Transverse colon (tissue), 4 donors: ENCODE data around the gene STAT3. TPM values are rescaled to one million over a fixed set of nuclear protein-coding genes. Genes with fewer than 3 reads are reported as not detected.

ENCODE experiments used
- DNase-seq: peaks from one replicate; pipeline ENCODE4 v3.0.0-alpha.2; 2019
- H3K27ac ChIP-seq, 4 donors: fragments of 200-600 bp; sonication (generic); 2 replicates each; pipeline ENCODE4 v1.5.1; 2016 to 2018; ENCODE audit warnings: inconsistent platforms in 4 of 4
- H3K27me3 ChIP-seq: fragments of 200-600 bp; sonication (generic); 2 replicates; pipeline ENCODE4 v1.5.1; 2017; ENCODE audit warnings: inconsistent platforms
- H3K36me3 ChIP-seq, 4 donors: fragments of 200-600 bp; sonication (generic); 2 replicates each; pipeline ENCODE4 v1.5.1; 2017 to 2019; ENCODE audit warnings: inconsistent platforms in 4 of 4
- H3K4me1 ChIP-seq, 4 donors: fragments of 200-600 bp; sonication (generic); 2 replicates each; pipeline ENCODE4 v1.5.1; 2017 to 2020; ENCODE audit warnings: inconsistent platforms in 4 of 4
- H3K4me3 ChIP-seq, 4 donors: fragments of 200-600 bp; sonication (generic); 1 replicate in 1 of 4; 2 replicates in 3 of 4; pipeline versions ENCODE4 v1.5.1 to v1.6.1; 2017 to 2019; ENCODE audit warnings: inconsistent platforms in 4 of 4
- H3K9me3 ChIP-seq, 2 donors: fragments of 200-600 bp; sonication (generic); 2 replicates each; pipeline ENCODE4 v1.5.1; 2017 to 2019; ENCODE audit warnings: inconsistent platforms in 2 of 2
- EP300 ChIP-seq: sonication (generic); formaldehyde crosslinking; IDR thresholded peaks from one replicate; pipeline ENCODE4 v1.6.1; 2017; ENCODE audit warnings: antibody characterized with exemption, low read depth
- POLR2A ChIP-seq: fragments of 450-650 bp; IDR thresholded peaks from one replicate; pipeline ENCODE4 v1.6.1; 2016; ENCODE audit warnings: antibody characterized with exemption, mild to moderate bottlenecking, moderate library complexity
- POLR2AphosphoS5 ChIP-seq, 3 donors: sonication (generic); formaldehyde crosslinking; IDR thresholded peaks; one replicate each; pipeline ENCODE4 v1.6.1; 2016; ENCODE audit warnings: antibody characterized with exemption in 3 of 3
- WGBS, 2 donors: methylation state at CpG; one replicate each; pipeline ENCODE4 v1.1.5; 2018; ENCODE audit warnings: low coverage in 1 of 2; 5-methylcytosine and 5-hydroxymethylcytosine counted together
- in situ Hi-C, 4 donors: fragments of 200-750 bp; cut with MboI; loops; one replicate each; pipeline versions ENCODE4 v1.15.0 to v1.15.1; 2017; ENCODE audit warnings: low sequenced_read_pairs in 3 of 4, low pct_ligation_motif_present in 1 of 4, low pct_unique_long_range_greater_than_20kb in 1 of 4
- intact Hi-C: fragments of 100-400 bp; cut with DNase I; formaldehyde crosslinking; loops from one replicate; pipeline ENCODE4 v1.15.1; 2023; ENCODE audit warnings: low total_unique reads
- total RNA-seq, 4 donors: library from RNA; depleted of rRNA; stranded (reverse); fragments of >200 nt; gene quantifications; one replicate each; pipeline ENCODE4 v1.1.0, GENCODE V29; 2016
- TF ChIP-seq, protein P1 (sequence below), 5 experiments: fragments of 200-600 bp in 3 of 5; fragments of 450-650 bp in 2 of 5; sonication (generic) in 3 of 5; IDR thresholded peaks; 1 replicate in 2 of 5; 2 replicates in 3 of 5; pipeline ENCODE4 v1.5.1; 2016 to 2017; ENCODE audit warnings: antibody characterized with exemption in 5 of 5, inconsistent platforms in 3 of 5, mild to moderate bottlenecking in 2 of 5, moderate library complexity in 1 of 5

Gene STAT3
- total RNA-seq, 4 donors from 2014 or later: 110 to 156 (median 130) TPM

DNA sequence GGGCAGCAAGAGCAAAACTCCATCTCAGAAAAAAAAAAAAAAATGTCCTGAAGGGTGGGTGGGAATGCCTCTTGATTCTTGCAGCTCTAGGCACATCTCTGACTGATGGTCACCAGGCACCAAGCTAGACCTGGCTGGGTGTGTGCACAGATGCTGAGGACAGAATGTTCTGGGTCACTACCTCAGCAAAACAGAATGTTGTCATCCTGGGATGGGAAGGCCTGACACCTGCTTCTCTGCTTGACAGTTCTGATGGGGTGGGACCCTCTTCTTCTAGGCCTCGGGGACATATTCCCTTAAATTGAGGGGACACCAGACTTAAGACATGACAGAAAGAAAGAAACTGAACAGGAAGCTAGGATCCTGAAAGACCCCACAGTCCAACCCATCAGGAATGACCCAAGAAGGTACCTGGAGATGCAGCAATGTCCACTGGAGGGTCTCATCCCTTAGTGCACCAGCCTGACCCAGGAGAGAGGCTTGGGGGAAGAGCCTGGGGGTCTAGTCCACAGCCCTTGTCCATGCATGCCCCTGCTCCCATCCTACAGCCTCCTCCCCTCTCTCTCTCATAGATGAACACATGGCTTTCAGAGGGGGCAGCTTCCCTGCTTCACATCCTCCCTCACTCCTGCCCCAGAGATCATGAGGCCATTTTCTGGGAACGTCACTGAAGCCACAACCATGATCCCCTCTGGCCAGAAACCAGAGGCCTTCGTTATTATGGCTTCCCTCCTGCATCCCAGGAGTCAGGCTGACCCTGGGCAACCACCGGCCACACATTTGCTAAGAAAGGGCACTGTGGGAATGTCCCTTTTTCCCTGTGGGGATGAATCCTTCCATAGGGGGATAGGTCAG lies 108.2 kb downstream of the STAT3 start:
- Histone ChIP-seq H3K4me1 (peaks cover 0 to 15% (median 4%) of the 10 kb centered on the region in 4 donors), H3K36me3 (no peaks in the 10 kb centered on the region), H3K27me3 (no peaks in the 10 kb centered on the region), H3K9me3 (no peaks in the 10 kb centered on the region), H3K27ac (no peak overlapping the region), H3K4me3 (no peak overlapping the region)
- no peak for DNase-seq
- intact Hi-C loops (no loop called here), in situ Hi-C loops (no loop called here)
- WGBS, 2 donors: 85% methylated on average over 4 of the region's 4 CpGs; no CpG with 5 or more reads in 1 of the 2 donors
- TF ChIP-seq POLR2AphosphoS5 (IDR thresholded peaks at IDR 0.05): no peak
- TF ChIP-seq EP300: no peak
- TF ChIP-seq, protein P1, sequence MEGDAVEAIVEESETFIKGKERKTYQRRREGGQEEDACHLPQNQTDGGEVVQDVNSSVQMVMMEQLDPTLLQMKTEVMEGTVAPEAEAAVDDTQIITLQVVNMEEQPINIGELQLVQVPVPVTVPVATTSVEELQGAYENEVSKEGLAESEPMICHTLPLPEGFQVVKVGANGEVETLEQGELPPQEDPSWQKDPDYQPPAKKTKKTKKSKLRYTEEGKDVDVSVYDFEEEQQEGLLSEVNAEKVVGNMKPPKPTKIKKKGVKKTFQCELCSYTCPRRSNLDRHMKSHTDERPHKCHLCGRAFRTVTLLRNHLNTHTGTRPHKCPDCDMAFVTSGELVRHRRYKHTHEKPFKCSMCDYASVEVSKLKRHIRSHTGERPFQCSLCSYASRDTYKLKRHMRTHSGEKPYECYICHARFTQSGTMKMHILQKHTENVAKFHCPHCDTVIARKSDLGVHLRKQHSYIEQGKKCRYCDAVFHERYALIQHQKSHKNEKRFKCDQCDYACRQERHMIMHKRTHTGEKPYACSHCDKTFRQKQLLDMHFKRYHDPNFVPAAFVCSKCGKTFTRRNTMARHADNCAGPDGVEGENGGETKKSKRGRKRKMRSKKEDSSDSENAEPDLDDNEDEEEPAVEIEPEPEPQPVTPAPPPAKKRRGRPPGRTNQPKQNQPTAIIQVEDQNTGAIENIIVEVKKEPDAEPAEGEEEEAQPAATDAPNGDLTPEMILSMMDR (IDR thresholded peaks at IDR 0.05): no peak
- TF ChIP-seq POLR2A: no peak

DNA sequence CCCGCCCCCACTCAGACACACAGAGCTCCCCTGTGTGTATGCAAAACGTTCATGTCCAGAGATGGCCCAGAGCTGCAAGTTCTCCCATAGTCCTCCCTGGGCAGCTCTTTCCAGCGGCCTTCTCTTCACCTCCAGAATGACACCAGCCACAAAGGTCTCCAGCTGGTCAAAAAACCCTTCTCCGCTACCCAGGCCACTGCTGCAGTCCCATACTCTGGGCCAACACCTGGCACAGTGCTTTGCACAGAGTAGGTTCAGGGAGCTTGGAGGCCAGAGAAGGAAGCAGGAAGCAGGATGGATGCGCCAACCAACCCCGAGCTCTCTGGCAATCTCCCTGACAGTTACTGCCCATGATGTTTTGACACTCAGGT lies 110.9 kb downstream of the STAT3 start:
- intact Hi-C loops (no loop called here), in situ Hi-C loops (no loop called here)
- WGBS, 2 donors: 56 to 84% methylated on average over 2 to 6 of the region's 6 CpGs
- TF ChIP-seq, protein P1 (IDR thresholded peaks at IDR 0.05): no peak
- TF ChIP-seq EP300: no peak
- H3K9me3 ChIP-seq: no peaks in the 10 kb centered on the region
- no peaks in the 10 kb centered on the region for H3K36me3 ChIP-seq
- H3K27ac ChIP-seq: peak overlapping the region; percentile 89 to 97 (median 92)
- peak; percentile 19 for DNase-seq
- H3K27me3 ChIP-seq: no peaks in the 10 kb centered on the region
- peak overlapping the region in 2 of 4 donors; percentile 87 to 99 for H3K4me3 ChIP-seq
- peaks cover 0 to 41% (median 19%) of the 10 kb centered on the region in 4 donors for H3K4me1 ChIP-seq

DNA sequence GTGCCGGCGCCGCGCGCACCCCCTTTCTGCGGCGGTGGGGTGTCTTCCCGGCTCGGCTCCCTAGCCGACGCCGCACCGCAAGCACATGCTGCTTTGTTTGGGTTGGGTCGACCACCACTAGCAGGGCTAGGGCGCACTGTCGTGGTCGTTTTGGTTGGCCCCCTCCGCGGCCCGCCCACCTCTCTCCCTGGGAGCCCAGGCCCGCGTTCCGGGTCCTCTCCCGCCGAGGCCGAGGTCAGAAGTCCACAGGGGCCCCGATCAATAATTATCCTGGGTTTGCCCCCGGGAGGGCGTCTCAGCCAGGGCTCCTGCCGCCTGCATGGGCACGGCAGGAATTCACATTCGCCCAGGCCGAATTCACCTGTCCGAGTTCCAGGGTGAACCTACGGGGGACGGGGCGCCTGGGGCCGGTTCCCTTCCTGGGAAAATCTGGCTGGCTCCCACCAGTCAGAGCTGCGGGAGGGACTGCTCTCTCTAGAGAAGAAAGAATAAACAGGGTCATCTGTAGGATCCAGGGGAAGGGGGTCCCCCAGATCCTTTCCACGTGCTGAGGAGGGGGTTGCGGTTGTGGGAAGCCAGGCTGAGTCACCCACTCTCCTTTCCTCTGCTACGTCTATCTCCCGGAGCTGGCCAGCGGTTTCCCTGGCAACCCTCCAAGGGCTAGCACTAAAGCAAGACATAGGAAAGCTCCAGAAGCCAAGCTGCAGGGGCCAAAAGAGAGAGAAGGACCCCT lies 111.5 kb downstream of the STAT3 start:
- intact Hi-C loops: no loop called here
- peaks cover 0 to 46% (median 22%) of the 10 kb centered on the region in 4 donors for H3K4me1 ChIP-seq
- TF ChIP-seq, protein P1 (IDR thresholded peaks at IDR 0.05): no peak
- peak in 1 of 3 donors; percentile 12 for TF ChIP-seq POLR2AphosphoS5 (IDR thresholded peaks at IDR 0.05)

DNA sequence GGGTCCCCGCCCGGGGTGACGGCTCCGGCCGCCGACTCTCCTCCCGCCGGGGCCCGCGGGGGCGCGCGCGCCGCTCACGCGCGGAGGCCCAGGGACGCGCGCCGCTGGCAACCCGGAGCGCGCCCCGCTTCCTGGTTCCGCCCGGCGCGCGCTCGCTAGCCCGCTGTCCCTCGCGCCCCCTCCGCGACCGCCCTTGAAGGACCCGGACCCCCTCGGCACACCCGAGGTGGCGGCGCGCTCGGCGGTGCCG lies 112.0 kb downstream of the STAT3 start, which contains the start of gene STAT5B:
Gene STAT5B (minus strand): TSS at position 33 of the 250 bp plus-strand sequence. CDS start 44,264 bp downstream, outside the sequence.
- Histone ChIP-seq H3K36me3 (no peaks in the 10 kb centered on the region), H3K4me3 (peak within 1 kb of the TSS; percentile 87 to 100 (median 94)), H3K9me3 (no peaks in the 10 kb centered on the region), H3K27me3 (no peaks in the 10 kb centered on the region), H3K27ac (peak within 1 kb of the TSS; percentile 89 to 97 (median 92)), H3K4me1 (peaks cover 0 to 51% (median 24%) of the 10 kb centered on the region in 4 donors)
- in situ Hi-C loops (no loop called here), intact Hi-C loops (no loop called here)
- TF ChIP-seq POLR2AphosphoS5 (IDR thresholded peaks at IDR 0.05): peak in 1 of 3 donors; percentile 68
- no peak for TF ChIP-seq POLR2A
- 3% methylated on average over 7 of the region's 47 CpGs; no CpG with 5 or more reads in 1 of the 2 donors for WGBS, 2 donors
- peak; percentile 80 for DNase-seq

More for the DNA sequence above, 111.5 kb downstream of the STAT3 start:
- in situ Hi-C loops: no loop called here
- WGBS, 2 donors: 0 to 1% methylated on average over 3 to 39 of the region's 44 CpGs
- Histone ChIP-seq H3K36me3 (no peaks in the 10 kb centered on the region), H3K27me3 (no peaks in the 10 kb centered on the region), H3K4me3 (peak overlapping the region; percentile 87 to 100 (median 94)), H3K9me3 (no peaks in the 10 kb centered on the region), H3K27ac (peak overlapping the region; percentile 89 to 97 (median 92))
- DNase-seq: peak; percentile 75
